IMR-90 (cell line): Measurements from ENCODE around the gene CENPS. TPM values are rescaled to one million over a fixed set of nuclear protein-coding genes. Genes with fewer than 3 reads are reported as not detected.

ENCODE experiments used
- ATAC-seq: fragments of 200-7000 bp; cut with Tn5 transposase; 2 replicates; pipeline ENCODE4 v1.9.1; 2020; ENCODE audit warnings: low read depth, mild to moderate bottlenecking, moderate library complexity
- BruUV-seq: library from RNA; stranded (reverse); fragments of 400-500 nt; replicated peaks from 2 replicates; lab custom pipeline; 2021; lab: Mats Ljungman, UMichigan
- CTCF ChIA-PET: fragments of 300-600 bp; formaldehyde crosslinking; extraction: SDS; loops from one replicate; lab custom pipeline; 2021; ENCODE audit warnings: antibody characterized with exemption; lab: Yijun Ruan, JAX
- POLR2A ChIA-PET: fragments of 300-600 bp; sonication (Branson Sonifier 250); formaldehyde crosslinking; loops from one replicate; lab custom pipeline; 2022; ENCODE audit warnings: antibody characterized with exemption; ENCODE audit not compliant: unreplicated experiment; lab: Charles Lee
- DNase-seq: peaks from one replicate; pipeline ENCODE4 v3.0.0; 2013
- H2AFZ ChIP-seq: replicated peaks from 2 replicates; pipeline ENCODE3; 2013; ENCODE audit warnings: low read length, mild to moderate bottlenecking; ENCODE audit not compliant: poor library complexity
- H2AK5ac ChIP-seq: 2 replicates; pipeline ENCODE4 v1.6.1; 2013; ENCODE audit warnings: low read depth, low read length, inconsistent platforms
- H2AK9ac ChIP-seq: replicated peaks from 2 replicates; pipeline ENCODE3; 2013; ENCODE audit warnings: mild to moderate bottlenecking, low read depth, low read length, moderate library complexity; ENCODE audit not compliant: poor library complexity
- H2BK120ac ChIP-seq: 2 replicates; pipeline ENCODE4 v1.6.1; 2013; ENCODE audit warnings: low read depth, low read length, inconsistent platforms
- H2BK15ac ChIP-seq: 3 replicates; pipeline ENCODE4 v1.6.1; 2013; ENCODE audit warnings: low read depth, low read length, inconsistent platforms
- H2BK20ac ChIP-seq: 2 replicates; pipeline ENCODE4 v1.6.1; 2013; ENCODE audit warnings: low read depth, mild to moderate bottlenecking, inconsistent platforms, low read length, moderate library complexity
- H2BK5ac ChIP-seq: 2 replicates; pipeline ENCODE4 v1.6.1; 2013; ENCODE audit warnings: mild to moderate bottlenecking, low read depth, low read length, inconsistent platforms; ENCODE audit not compliant: poor library complexity, severe bottlenecking
- H3K14ac ChIP-seq: replicated peaks from 2 replicates; pipeline ENCODE4 v1.6.1; 2013; ENCODE audit warnings: low read depth, low read length, inconsistent platforms
- H3K18ac ChIP-seq: 2 replicates; pipeline ENCODE4 v1.6.1; 2013; ENCODE audit warnings: low read depth, low read length, control low read depth
- H3K23ac ChIP-seq: 2 replicates; pipeline ENCODE4 v1.6.1; 2013; ENCODE audit warnings: low read depth, low read length, inconsistent platforms
- H3K27ac ChIP-seq: 2 replicates; pipeline ENCODE4 v1.5.1; 2013; ENCODE audit warnings: mild to moderate bottlenecking, control low read depth, low read length; ENCODE audit not compliant: insufficient read depth
- H3K27me3 ChIP-seq: 2 replicates; pipeline ENCODE4 v1.6.1; 2013; ENCODE audit warnings: low read length; ENCODE audit not compliant: control insufficient read depth, insufficient read depth
- H3K36me3 ChIP-seq: 2 replicates; pipeline ENCODE4 v1.6.1; 2013; ENCODE audit warnings: low read length, mixed read lengths; ENCODE audit not compliant: control insufficient read depth, insufficient read depth
- H3K4ac ChIP-seq: 2 replicates; pipeline ENCODE4 v1.6.1; 2013; ENCODE audit warnings: low read depth, low read length, inconsistent platforms
- H3K4me1 ChIP-seq: 2 replicates; pipeline ENCODE4 v1.6.1; 2013; ENCODE audit warnings: low read length, mixed read lengths; ENCODE audit not compliant: control insufficient read depth, insufficient read depth
- H3K4me2 ChIP-seq: 2 replicates; pipeline ENCODE4 v1.6.1; 2013; ENCODE audit warnings: low read depth, mild to moderate bottlenecking, control low read depth, low read length, moderate library complexity
- H3K4me3 ChIP-seq: 2 replicates; pipeline ENCODE4 v1.5.1; 2013; ENCODE audit warnings: low read depth, mild to moderate bottlenecking, control low read depth, low read length, moderate library complexity; ENCODE audit not compliant: insufficient read depth
- H3K56ac ChIP-seq: 2 replicates; pipeline ENCODE4 v1.6.1; 2013; ENCODE audit warnings: low read length, inconsistent platforms; ENCODE audit not compliant: insufficient read depth; ENCODE audit errors: extremely low read depth
- H3K79me1 ChIP-seq, 2 experiments: 2 replicates each; pipeline ENCODE4 v1.6.1; 2013; ENCODE audit warnings: low read length in 2 of 2, inconsistent platforms in 1 of 2, low read depth in 1 of 2
- H3K9ac ChIP-seq: 2 replicates; pipeline ENCODE4 v1.6.1; 2013; ENCODE audit warnings: low read depth, low read length, control low read depth
- H3K9me1 ChIP-seq: 2 replicates; pipeline ENCODE4 v1.6.1; 2013; ENCODE audit warnings: low read length, inconsistent platforms; ENCODE audit not compliant: insufficient read depth
- H3K9me3 ChIP-seq: 2 replicates; pipeline ENCODE4 v1.6.1; 2013; ENCODE audit warnings: low read length; ENCODE audit not compliant: control insufficient read depth, insufficient read depth
- H4K20me1 ChIP-seq: 2 replicates; pipeline ENCODE4 v1.6.1; 2013; ENCODE audit warnings: low read length, inconsistent platforms; ENCODE audit not compliant: insufficient read depth
- H4K5ac ChIP-seq: 2 replicates; pipeline ENCODE4 v1.6.1; 2013; ENCODE audit warnings: mild to moderate bottlenecking, low read depth, low read length, control low read depth
- H4K8ac ChIP-seq, 2 experiments: 2 replicates each; pipeline ENCODE4 v1.6.1; 2013; ENCODE audit warnings: low read depth in 2 of 2, low read length in 2 of 2, control low read depth in 1 of 2, inconsistent platforms in 1 of 2
- H4K91ac ChIP-seq: 2 replicates; pipeline ENCODE4 v1.6.1; 2013; ENCODE audit warnings: low read depth, low read length, inconsistent platforms; ENCODE audit not compliant: insufficient read depth
- BHLHE40 ChIP-seq: fragments of 150-350 bp; IDR thresholded peaks from 2 replicates; pipeline ENCODE4 v1.6.1; 2016; ENCODE audit warnings: mild to moderate bottlenecking, low read depth, low read length
- CEBPB ChIP-seq: IDR thresholded peaks from 2 replicates; pipeline ENCODE4 v1.6.1; 2012; ENCODE audit warnings: low read depth, low read length, improper control_type of control experiment
- CHD1 ChIP-seq: IDR thresholded peaks from 2 replicates; pipeline ENCODE4 v1.6.1; 2012; ENCODE audit warnings: low read depth, low read length, improper control_type of control experiment
- FOS ChIP-seq: fragments of 150-350 bp; IDR thresholded peaks from 2 replicates; pipeline ENCODE4 v1.6.1; 2016; ENCODE audit warnings: low read depth, low read length
- MAFK ChIP-seq: IDR thresholded peaks from 2 replicates; pipeline ENCODE4 v1.6.1; 2012; ENCODE audit warnings: low read depth, low read length, improper control_type of control experiment
- MAZ ChIP-seq: IDR thresholded peaks from 2 replicates; pipeline ENCODE4 v1.6.1; 2012; ENCODE audit warnings: low read depth, mild to moderate bottlenecking, low read length, improper control_type of control experiment, moderate library complexity, borderline replicate concordance
- MXI1 ChIP-seq: IDR thresholded peaks from 2 replicates; pipeline ENCODE4 v1.6.1; 2012; ENCODE audit warnings: low read depth, mild to moderate bottlenecking, low read length, moderate library complexity, borderline replicate concordance
- NFE2L2 ChIP-seq: fragments of 150-350 bp; IDR thresholded peaks from 2 replicates; pipeline ENCODE4 v1.6.1; 2016; ENCODE audit warnings: low read depth, mild to moderate bottlenecking, low read length
- POLR2A ChIP-seq: IDR thresholded peaks from 2 replicates; pipeline ENCODE4 v1.6.1; 2012; ENCODE audit warnings: mild to moderate bottlenecking, low read depth, low read length
- RAD21 ChIP-seq: IDR thresholded peaks from 2 replicates; pipeline ENCODE4 v1.6.1; 2012; ENCODE audit warnings: low read length, improper control_type of control experiment
- RCOR1 ChIP-seq: IDR thresholded peaks from 2 replicates; pipeline ENCODE4 v1.6.1; 2012; ENCODE audit warnings: mild to moderate bottlenecking, low read length, improper control_type of control experiment; ENCODE audit not compliant: insufficient replicate concordance
- RFX5 ChIP-seq: IDR thresholded peaks from 2 replicates; pipeline ENCODE4 v1.8.0; 2012; ENCODE audit warnings: low read depth, mild to moderate bottlenecking, low read length, moderate library complexity
- SMC3 ChIP-seq: fragments of 150-350 bp; IDR thresholded peaks from 2 replicates; pipeline ENCODE4 v1.6.1; 2016; ENCODE audit warnings: low read depth, mild to moderate bottlenecking, antibody characterized with exemption, low read length, moderate library complexity
- WGBS, 2 experiments: methylation state at CpG; one replicate each; pipeline versions ENCODE4 v1.1.5 to v1.1.7; 2013; ENCODE audit warnings: missing lambda C conversion rate in 2 of 2; ENCODE audit not compliant: insufficient read length in 1 of 2; ENCODE audit errors: extremely low coverage in 2 of 2; 5-methylcytosine and 5-hydroxymethylcytosine counted together
- dilution Hi-C: fragments of 300-500 bp; cut with HindIII; formaldehyde crosslinking; loops from one replicate; pipeline ENCODE4 v1.14.3; 2018; ENCODE audit warnings: low sequenced_read_pairs; ENCODE audit not compliant: unreplicated experiment
- in situ Hi-C: fragments of 300-500 bp; cut with MboI; formaldehyde crosslinking; loops from 3 replicates; pipeline ENCODE4 v1.14.3; 2019; ENCODE audit warnings: low sequenced_read_pairs, inconsistent platforms, mixed read lengths
- intact Hi-C: fragments of 100-400 bp; cut with micrococcal nuclease; formaldehyde crosslinking; loops from 2 replicates; pipeline ENCODE4 v1.10.0; 2022
- polyA plus RNA-seq, 3 experiments: library from polyadenylated mRNA; depleted of rRNA; stranded (reverse); fragments of >200 nt; gene quantifications; 2 replicates each; pipeline ENCODE4 v1.2.3, GENCODE V29; 2012; ENCODE audit warnings: low replicate concordance in 1 of 3
- total RNA-seq: library from RNA; depleted of rRNA; stranded (reverse); fragments of >200 nt; gene quantifications from 2 replicates; pipeline ENCODE4 v1.2.3, GENCODE V29; 2012
- TF ChIP-seq, protein P1 (sequence below): conservative IDR thresholded peaks from 2 replicates; pipeline ENCODE4 v1.5.1; 2012; ENCODE audit warnings: mild to moderate bottlenecking, low read depth, low read length, improper control_type of control experiment
- TF ChIP-seq, protein P2 (sequence below): fragments of 150-350 bp; IDR thresholded peaks from 2 replicates; pipeline ENCODE4 v1.6.1; 2017; ENCODE audit warnings: mild to moderate bottlenecking, antibody characterized with exemption, low read length, low read depth
- TF ChIP-seq, protein P3 (sequence below): fragments of 150-350 bp; IDR thresholded peaks from 2 replicates; pipeline ENCODE4 v1.6.1; 2016; ENCODE audit warnings: low read depth, mild to moderate bottlenecking, low read length, moderate library complexity, borderline replicate concordance

Gene CENPS
- total and polyA plus RNA-seq, 2 of the 4 experiments (the other 2 are of a cell fraction) = 9.9 to 12.3 TPM

DNA sequence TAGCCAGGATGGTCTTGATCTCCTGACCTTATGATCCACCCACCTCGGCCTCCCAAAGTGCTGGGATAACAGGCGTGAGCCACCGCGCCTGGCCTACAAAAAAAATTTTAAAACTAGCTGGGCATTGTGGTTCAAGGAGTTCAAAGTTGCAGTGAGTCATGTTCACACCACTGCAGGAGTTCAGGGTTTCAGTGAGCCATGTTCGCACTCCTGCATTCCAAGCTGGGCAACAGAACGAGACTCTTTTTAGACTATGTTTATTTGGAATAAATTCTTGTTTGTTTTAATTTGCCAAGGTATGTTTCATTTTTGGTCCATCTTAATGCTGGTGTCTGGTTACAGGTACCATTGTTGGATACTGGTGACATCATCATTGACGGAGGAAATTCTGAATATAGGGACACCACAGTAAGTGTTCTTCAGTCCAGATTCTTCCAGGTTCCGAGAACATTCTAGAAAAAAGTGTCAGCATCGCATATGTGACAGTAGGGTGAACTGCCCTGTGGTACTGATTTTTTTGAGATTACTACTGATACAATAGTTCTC lies 27.4 kb upstream of the CENPS start:
- no peak overlapping the region for H4K91ac ChIP-seq
- no peak overlapping the region for H3K9ac ChIP-seq
- H2BK15ac ChIP-seq = no peak overlapping the region
- intact Hi-C loops (no loop called here), in situ Hi-C loops (no loop called here), dilution Hi-C loops (no loop called here)
- no peaks in the 10 kb centered on the region for H3K27me3 ChIP-seq
- no peak overlapping the region for H3K23ac ChIP-seq
- peak overlapping the region; percentile 35 for H2BK5ac ChIP-seq
- H3K9me1 ChIP-seq = peaks cover 13% of the 10 kb centered on the region; the same call in 1 of the 2 replicates
- H2AK9ac ChIP-seq = no peak overlapping the region
- no peak overlapping the region for H2AFZ ChIP-seq
- BruUV-seq = no TSS peak
- TF ChIP-seq RAD21 (no peak), SMC3 (no peak), CEBPB (no peak), MAFK (no peak), CHD1 (no peak), RCOR1 (no peak), MAZ (no peak), BHLHE40 (peak; percentile 86), FOS (peak; percentile 55; the same call in 1 of the 2 replicates), POLR2A (no peak), NFE2L2 (no peak), RFX5 (0 out of 2 replicates have a peak, but pooled peaks have one; percentile 6), MXI1 (no peak)
- TF ChIP-seq, protein P1, sequence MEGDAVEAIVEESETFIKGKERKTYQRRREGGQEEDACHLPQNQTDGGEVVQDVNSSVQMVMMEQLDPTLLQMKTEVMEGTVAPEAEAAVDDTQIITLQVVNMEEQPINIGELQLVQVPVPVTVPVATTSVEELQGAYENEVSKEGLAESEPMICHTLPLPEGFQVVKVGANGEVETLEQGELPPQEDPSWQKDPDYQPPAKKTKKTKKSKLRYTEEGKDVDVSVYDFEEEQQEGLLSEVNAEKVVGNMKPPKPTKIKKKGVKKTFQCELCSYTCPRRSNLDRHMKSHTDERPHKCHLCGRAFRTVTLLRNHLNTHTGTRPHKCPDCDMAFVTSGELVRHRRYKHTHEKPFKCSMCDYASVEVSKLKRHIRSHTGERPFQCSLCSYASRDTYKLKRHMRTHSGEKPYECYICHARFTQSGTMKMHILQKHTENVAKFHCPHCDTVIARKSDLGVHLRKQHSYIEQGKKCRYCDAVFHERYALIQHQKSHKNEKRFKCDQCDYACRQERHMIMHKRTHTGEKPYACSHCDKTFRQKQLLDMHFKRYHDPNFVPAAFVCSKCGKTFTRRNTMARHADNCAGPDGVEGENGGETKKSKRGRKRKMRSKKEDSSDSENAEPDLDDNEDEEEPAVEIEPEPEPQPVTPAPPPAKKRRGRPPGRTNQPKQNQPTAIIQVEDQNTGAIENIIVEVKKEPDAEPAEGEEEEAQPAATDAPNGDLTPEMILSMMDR = no peak
- TF ChIP-seq, protein P2, sequence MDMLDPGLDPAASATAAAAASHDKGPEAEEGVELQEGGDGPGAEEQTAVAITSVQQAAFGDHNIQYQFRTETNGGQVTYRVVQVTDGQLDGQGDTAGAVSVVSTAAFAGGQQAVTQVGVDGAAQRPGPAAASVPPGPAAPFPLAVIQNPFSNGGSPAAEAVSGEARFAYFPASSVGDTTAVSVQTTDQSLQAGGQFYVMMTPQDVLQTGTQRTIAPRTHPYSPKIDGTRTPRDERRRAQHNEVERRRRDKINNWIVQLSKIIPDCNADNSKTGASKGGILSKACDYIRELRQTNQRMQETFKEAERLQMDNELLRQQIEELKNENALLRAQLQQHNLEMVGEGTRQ = no peak
- TF ChIP-seq, protein P3, sequence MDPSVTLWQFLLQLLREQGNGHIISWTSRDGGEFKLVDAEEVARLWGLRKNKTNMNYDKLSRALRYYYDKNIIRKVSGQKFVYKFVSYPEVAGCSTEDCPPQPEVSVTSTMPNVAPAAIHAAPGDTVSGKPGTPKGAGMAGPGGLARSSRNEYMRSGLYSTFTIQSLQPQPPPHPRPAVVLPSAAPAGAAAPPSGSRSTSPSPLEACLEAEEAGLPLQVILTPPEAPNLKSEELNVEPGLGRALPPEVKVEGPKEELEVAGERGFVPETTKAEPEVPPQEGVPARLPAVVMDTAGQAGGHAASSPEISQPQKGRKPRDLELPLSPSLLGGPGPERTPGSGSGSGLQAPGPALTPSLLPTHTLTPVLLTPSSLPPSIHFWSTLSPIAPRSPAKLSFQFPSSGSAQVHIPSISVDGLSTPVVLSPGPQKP = no peak
- H3K4me3 ChIP-seq = no peak overlapping the region
- H2BK120ac ChIP-seq = no peak overlapping the region
- H4K5ac ChIP-seq = no peak overlapping the region
- H3K79me1 ChIP-seq = peaks cover 16 to 31% of the 10 kb centered on the region in 2 experiments
- peak overlapping the region; percentile 9; the same call in 1 of the 2 replicates for H3K14ac ChIP-seq
- no peaks in the 10 kb centered on the region for H3K9me3 ChIP-seq
- DNase-seq (peak; percentile 81), ATAC-seq (no peak)
- peaks cover 38% of the 10 kb centered on the region for H3K36me3 ChIP-seq
- ChIA-PET POLR2A (no interaction called here), CTCF (no interaction called here)
- H3K4me2 ChIP-seq = no peak overlapping the region
- no peak overlapping the region for H2AK5ac ChIP-seq
- peak overlapping the region; percentile 32; the same call in 1 of the 2 replicates for H2BK20ac ChIP-seq
- H4K20me1 ChIP-seq = peaks cover 29% of the 10 kb centered on the region
- 31% methylated on average over 3 of the region's 9 CpGs; no CpG with 5 or more reads in 1 of the 2 experiments for WGBS, 2 experiments
- peaks cover 6% of the 10 kb centered on the region for H3K4me1 ChIP-seq
- no peak overlapping the region; the same call in 1 of the 2 replicates for H3K18ac ChIP-seq
- H3K56ac ChIP-seq = no peak overlapping the region
- 0 out of 4 replicates have a peak overlapping the region, but pooled peaks of 1 of the 2 experiments have one; percentile 42 for H4K8ac ChIP-seq
- no peak overlapping the region; the same call in 1 of the 2 replicates for H3K4ac ChIP-seq
- H3K27ac ChIP-seq = no peak overlapping the region
